ENCODE measurements around the gene SH2D6. TPM values are rescaled to one million over a fixed set of nuclear protein-coding genes. Genes with fewer than 3 reads are reported as not detected.

The SH2D6 gene
- total RNA-seq, 1 experiment from 2014 or later, result 2.3 TPM

- peaks cover 5% of the 10 kb centered on the region; the same call in 1 of the 2 replicates for H3F3A ChIP-seq (ENCODE audit: insufficient read depth, low read depth)
- POLR2A ChIA-PET (ENCODE audit: unreplicated experiment), result no interaction called here
- no peak for DNase-seq
- no TSS peak for BruUV-seq (replicated peaks)
- no peaks in the 10 kb centered on the region for H3K9me3 ChIP-seq (ENCODE audit: insufficient read depth, low read depth)
- no peaks in the 10 kb centered on the region for H3K27me3 ChIP-seq (ENCODE audit: insufficient read depth, low read depth)
- no peak overlapping the region for H3K4me3 ChIP-seq
- H3K27ac ChIP-seq, result no peak overlapping the region
- peaks cover 12% of the 10 kb centered on the region for H3K4me1 ChIP-seq (replicated peaks; ENCODE audit: insufficient read depth)
- H3K79me2 ChIP-seq (ENCODE audit: low read depth), result no peaks in the 10 kb centered on the region
- intact Hi-C loops (cut with micrococcal nuclease; ENCODE audit: unreplicated experiment), result no loop called here
- no peak overlapping the region for H3K4me2 ChIP-seq
- no peaks in the 10 kb centered on the region for H4K20me1 ChIP-seq (ENCODE audit: insufficient read depth)
- no peak overlapping the region for H2AFZ ChIP-seq
- TF ChIP-seq CTCF (conservative IDR thresholded peaks at IDR 0.05), result no peak
- no peak for TF ChIP-seq EZH2 (IDR thresholded peaks at IDR 0.05; ENCODE audit: low read depth)
- no peaks in the 10 kb centered on the region; the same call in 1 of the 2 replicates for H3K36me3 ChIP-seq (ENCODE audit: low read depth)
- H3K9me2 ChIP-seq (ENCODE audit: insufficient read depth), result no peaks in the 10 kb centered on the region
- CTCF ChIA-PET, result no interaction called here
Observed at GRCh38 chr2:85385746-85386145, 32.8 kb upstream of the SH2D6 start.

GRCh38 chr2:85387754-85388153 lies 30.8 kb upstream of the SH2D6 start:
- no peak overlapping the region for H3K4me2 ChIP-seq
- no peaks in the 10 kb centered on the region for H3K79me2 ChIP-seq (ENCODE audit: low read depth)
- no peaks in the 10 kb centered on the region for H4K20me1 ChIP-seq (ENCODE audit: insufficient read depth)
- ChIA-PET POLR2A (ENCODE audit: unreplicated experiment) (interaction anchor here (0.6 to 0.7 kb wide), 2 partner anchors 20 to 66 kb away, joined by 3 to 8 read pairs; no protein-coding TSS in a partner anchor), CTCF (no interaction called here)
- TF ChIP-seq CTCF (conservative IDR thresholded peaks at IDR 0.05) (no peak), EZH2 (IDR thresholded peaks at IDR 0.05; ENCODE audit: low read depth) (no peak)
- no peaks in the 10 kb centered on the region for H3K9me2 ChIP-seq (ENCODE audit: insufficient read depth)
- H3K27me3 ChIP-seq (ENCODE audit: insufficient read depth, low read depth), result no peaks in the 10 kb centered on the region
- no peaks in the 10 kb centered on the region; the same call in 1 of the 2 replicates for H3K36me3 ChIP-seq (ENCODE audit: low read depth)
- BruUV-seq (replicated peaks), result no TSS peak
- no peak overlapping the region for H2AFZ ChIP-seq
- no peaks in the 10 kb centered on the region for H3K9me3 ChIP-seq (ENCODE audit: insufficient read depth, low read depth)
- intact Hi-C loops (cut with micrococcal nuclease; ENCODE audit: unreplicated experiment), result no loop called here
- H3K27ac ChIP-seq, result no peak overlapping the region
- H3K4me3 ChIP-seq, result no peak overlapping the region
- no peak for DNase-seq
- H3F3A ChIP-seq (ENCODE audit: insufficient read depth, low read depth), result peaks cover 7% of the 10 kb centered on the region; the same call in 1 of the 2 replicates
- H3K4me1 ChIP-seq (replicated peaks; ENCODE audit: insufficient read depth), result peaks cover 9% of the 10 kb centered on the region

- no peak overlapping the region for H2AFZ ChIP-seq
- H3K4me3 ChIP-seq, result no peak overlapping the region
- H3K9me3 ChIP-seq (ENCODE audit: insufficient read depth, low read depth), result no peaks in the 10 kb centered on the region
- no peaks in the 10 kb centered on the region; the same call in 1 of the 2 replicates for H3K36me3 ChIP-seq (ENCODE audit: low read depth)
- no peaks in the 10 kb centered on the region for H3K79me2 ChIP-seq (ENCODE audit: low read depth)
- intact Hi-C loops (cut with micrococcal nuclease; ENCODE audit: unreplicated experiment), result no loop called here
- no peaks in the 10 kb centered on the region for H3K9me2 ChIP-seq (ENCODE audit: insufficient read depth)
- no peaks in the 10 kb centered on the region for H3K27me3 ChIP-seq (ENCODE audit: insufficient read depth, low read depth)
- ChIA-PET POLR2A (ENCODE audit: unreplicated experiment) (no interaction called here), CTCF (no interaction called here)
- H4K20me1 ChIP-seq (ENCODE audit: insufficient read depth), result no peaks in the 10 kb centered on the region
- TF ChIP-seq EZH2 (IDR thresholded peaks at IDR 0.05; ENCODE audit: low read depth), result no peak
- TF ChIP-seq CTCF (conservative IDR thresholded peaks at IDR 0.05), result no peak
- H3K4me2 ChIP-seq, result no peak overlapping the region
- no peaks in the 10 kb centered on the region for H3K4me1 ChIP-seq (replicated peaks; ENCODE audit: insufficient read depth)
- DNase-seq, result no peak
- peaks cover 5% of the 10 kb centered on the region; the same call in 1 of the 2 replicates for H3F3A ChIP-seq (ENCODE audit: insufficient read depth, low read depth)
- no peak overlapping the region for H3K27ac ChIP-seq
- BruUV-seq (replicated peaks), result no TSS peak
Observed at GRCh38 chr2:85388878-85389538, 29.5 kb upstream of the SH2D6 start.
